Measurements from ENCODE around the gene PDE7B. TPM values are rescaled to one million over a fixed set of nuclear protein-coding genes. Genes with fewer than 3 reads are reported as not detected.

Gene PDE7B
- total and polyA plus RNA-seq, 9 of the 15 experiments (the other 6 are each of a cell fraction or from before 2014, with no cell fraction given): 0.01 TPM; not detected in 8

DNA sequence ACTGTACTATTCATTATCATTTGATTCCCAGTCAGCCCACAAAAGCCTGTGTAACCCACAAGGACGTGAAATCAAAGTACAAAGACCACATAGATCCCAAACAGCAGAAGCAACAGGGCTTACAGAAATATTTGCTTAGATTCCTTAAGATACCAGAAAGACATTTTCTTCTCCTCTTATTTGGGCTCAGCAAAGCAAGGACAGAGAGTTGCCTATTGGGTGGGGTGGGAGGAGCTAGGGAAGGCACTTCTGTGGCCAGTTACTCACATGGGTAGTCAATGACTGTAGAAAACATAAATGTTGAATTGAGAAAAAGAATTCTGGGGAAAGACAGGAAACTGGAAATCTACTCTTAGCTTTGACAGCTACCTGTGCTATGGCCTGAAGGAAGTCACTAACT is 19.8 kb downstream of the PDE7B start (continued):
- TF ChIP-seq RCOR1 (IDR thresholded peaks at IDR 0.05; ENCODE audit: borderline replicate concordance in 1 of 2, low read depth in 2 of 2, low read length in 2 of 2): no peak
- no peak for TF ChIP-seq MEF2D (tag; conservative IDR thresholded peaks at IDR 0.05; ENCODE audit: low read depth)

DNA sequence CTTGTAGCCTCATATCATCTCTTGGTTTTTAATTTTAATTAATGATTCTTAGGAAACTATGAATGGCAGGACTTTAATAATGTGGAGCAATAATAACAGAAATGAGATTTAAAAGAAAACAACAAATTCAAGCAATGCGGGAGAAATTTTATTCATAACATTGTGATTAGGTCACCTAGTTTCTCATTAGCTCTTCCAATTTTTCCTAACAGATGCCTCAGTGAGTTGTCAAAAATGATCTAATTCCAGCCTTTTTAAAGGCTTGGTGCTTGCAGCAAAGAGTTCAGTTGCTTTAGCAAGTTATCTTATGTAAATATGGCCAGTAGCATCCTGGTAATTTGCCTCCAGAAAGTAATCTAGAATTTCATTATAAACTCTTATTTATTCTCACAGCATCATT is 20.4 kb downstream of the PDE7B start:
- H3K9ac ChIP-seq (ENCODE audit: insufficient read depth in 1 of 2, low read depth in 2 of 2, low read length in 2 of 2): no peak overlapping the region
- no peak for ATAC-seq
- intact Hi-C loops (cut with micrococcal nuclease): no loop called here
- BruUV-seq (replicated peaks): no TSS peak
- no peak overlapping the region for H3K4me2 ChIP-seq (ENCODE audit: insufficient read depth, low read length)
- H3K4me3 ChIP-seq: no peak overlapping the region
- WGBS (ENCODE audit: insufficient coverage, low coverage, missing lambda C conversion rate): 0% methylated on average over 1 of the region's 1 CpG
- no peak overlapping the region for H2AFZ ChIP-seq (ENCODE audit: low read depth, low read length)
- ChIA-PET CTCF (ENCODE audit: low intra/inter-chr PET ratio) (no interaction called here), POLR2A (no interaction called here)
- no peak for DNase-seq (ENCODE audit: extremely low read depth in 1 of 4, low spot score in 3 of 4)
- TF ChIP-seq ZNF347 (CRISPR knock-in tag; IDR thresholded peaks at IDR 0.05; ENCODE audit: low read depth) (no peak), POLR3G (IDR thresholded peaks at IDR 0.05; ENCODE audit: extremely low read depth, insufficient read length, insufficient replicate concordance) (no peak), YY1 (IDR thresholded peaks at IDR 0.05; ENCODE audit: borderline replicate concordance in 1 of 3, control insufficient read depth in 1 of 3, extremely low read depth in 1 of 3, insufficient read depth in 3 of 3, insufficient read length in 1 of 3, insufficient replicate concordance in 2 of 3, low read depth in 1 of 3, low read length in 2 of 3) (no peak), SP1 (CRISPR knock-in tag; IDR thresholded peaks at IDR 0.05) (no peak), SRF (CRISPR knock-in tag; IDR thresholded peaks at IDR 0.05) (no peak), ZNF57 (CRISPR knock-in tag; IDR thresholded peaks at IDR 0.05) (no peak), NONO (IDR thresholded peaks at IDR 0.05; ENCODE audit: low read depth in 2 of 2, low read length in 1 of 2) (no peak), SRSF3 (IDR thresholded peaks at IDR 0.05; ENCODE audit: insufficient read depth, low read length) (no peak), MTF1 (CRISPR knock-in tag; IDR thresholded peaks at IDR 0.05; ENCODE audit: borderline replicate concordance) (no peak), HNRNPL (IDR thresholded peaks at IDR 0.05; ENCODE audit: low read depth, low read length) (no peak), ZNF551 (CRISPR knock-in tag; IDR thresholded peaks at IDR 0.05) (no peak)
- H3K36me3 ChIP-seq (ENCODE audit: control insufficient read depth, insufficient read depth, low read length): no peaks in the 10 kb centered on the region
- H3K9me1 ChIP-seq (ENCODE audit: control insufficient read depth, insufficient read depth, low read length): no peaks in the 10 kb centered on the region
- no peaks in the 10 kb centered on the region for H4K20me1 ChIP-seq (replicated peaks; ENCODE audit: control insufficient read depth, insufficient read depth, low read length)
- H3K27ac ChIP-seq (ENCODE audit: extremely low read depth, low read depth, low read length): no peak overlapping the region
- no peaks in the 10 kb centered on the region for H3K9me3 ChIP-seq (replicated peaks; ENCODE audit: control insufficient read depth, insufficient read depth, low read depth, low read length)
- in situ Hi-C loops (cut with MboI): no loop called here
- H3K27me3 ChIP-seq (ENCODE audit: control insufficient read depth in 2 of 2, insufficient read depth in 2 of 2, low read length in 2 of 2): 0 out of 5 replicates have a peak, but pooled peaks cover 0 to 3% of the 10 kb centered on the region in 2 experiments
- no peak for FAIRE-seq
- no peaks in the 10 kb centered on the region for H3K4me1 ChIP-seq (replicated peaks in 1 of 2; ENCODE audit: control insufficient read depth in 2 of 2, insufficient read depth in 2 of 2, low read length in 2 of 2)
- no peaks in the 10 kb centered on the region for H3K79me2 ChIP-seq (ENCODE audit: control insufficient read depth, insufficient read depth, low read length)
